Stimulated activated CD4-positive, alpha-beta T cell treated with anti-CD3 and anti-CD28 coated beads, Interleukin-4, amount 100 ng/mL, for 4 hours (primary cell): Measurements from ENCODE around the gene FOXR1.

ENCODE experiments used
- DNase-seq, 2 experiments: peaks; one replicate each; pipeline ENCODE4 v3.0.0-alpha.2; 2020

The FOXR1 gene

GRCh38 chr11:119028346-119029068 lies 56.9 kb downstream of the FOXR1 start:
- DNase-seq = no peak

- DNase-seq = no peak
Observed at GRCh38 chr11:119029069-119029339, 57.4 kb downstream of the FOXR1 start.

GRCh38 chr11:119029340-119030028 lies 57.9 kb downstream of the FOXR1 start:
- peak; percentile 37 to 57 for DNase-seq

GRCh38 chr11:119030029-119030328 lies 58.4 kb downstream of the FOXR1 start:
- no peak for DNase-seq

GRCh38 chr11:119030329-119031047 lies 58.9 kb downstream of the FOXR1 start, which contains the start of gene SLC37A4:
SLC37A4 (minus strand) TSS chr11:119030877.
- peak; percentile 98 to 99 for DNase-seq
